Endothelial cell (in vitro differentiated cells): Measurements from ENCODE around the gene MAPKAPK5. TPM values are rescaled to one million over a fixed set of nuclear protein-coding genes. Genes with fewer than 3 reads are reported as not detected.

Experiments
- DNase-seq: peaks from one replicate; pipeline ENCODE4 v3.0.0; 2021; ENCODE audit warnings: low spot score
- H3K27ac Mint-ChIP-seq: one replicate; pipeline ENCODE4 v1.8.0; 2021; ENCODE audit warnings: mixed read lengths, inconsistent platforms; ENCODE audit not compliant: unreplicated experiment
- H3K27me3 Mint-ChIP-seq: one replicate; pipeline ENCODE4 v1.8.0; 2021; ENCODE audit warnings: mild to moderate bottlenecking, moderate library complexity, mixed read lengths, inconsistent platforms; ENCODE audit not compliant: unreplicated experiment
- H3K36me3 Mint-ChIP-seq: one replicate; pipeline ENCODE4 v1.8.0; 2021; ENCODE audit warnings: mild to moderate bottlenecking, low read depth, mixed read lengths, inconsistent platforms; ENCODE audit not compliant: unreplicated experiment
- H3K4me1 Mint-ChIP-seq: one replicate; pipeline ENCODE4 v1.8.0; 2021; ENCODE audit warnings: mild to moderate bottlenecking, mixed read lengths, inconsistent platforms; ENCODE audit not compliant: unreplicated experiment
- H3K4me3 Mint-ChIP-seq: one replicate; pipeline ENCODE4 v1.8.0; 2021; ENCODE audit warnings: mild to moderate bottlenecking, mixed read lengths, inconsistent platforms; ENCODE audit not compliant: unreplicated experiment
- H3K9me3 Mint-ChIP-seq: one replicate; pipeline ENCODE4 v1.8.0; 2021; ENCODE audit warnings: mixed read lengths, inconsistent platforms; ENCODE audit not compliant: unreplicated experiment
- total RNA-seq: library from RNA; stranded (reverse); fragmentation: NEBNext Ultra II Directional; extraction: Animal tissue kit (Norgen Biotek cat#: 25700); gene quantifications from one replicate; pipeline ENCODE4 v1.2.1, GENCODE V29; 2021; ENCODE audit not compliant: unreplicated experiment
- TF ChIP-seq, protein P1 (sequence below): fragments of 200-600 bp; sonication (generic); IDR thresholded peaks from one replicate; pipeline ENCODE4 v1.5.0; 2021; ENCODE audit warnings: antibody characterized with exemption; ENCODE audit not compliant: unreplicated experiment

MAPKAPK5 gene
- total RNA-seq, 1 donor from 2014 or later: 48.8 TPM

DNA sequence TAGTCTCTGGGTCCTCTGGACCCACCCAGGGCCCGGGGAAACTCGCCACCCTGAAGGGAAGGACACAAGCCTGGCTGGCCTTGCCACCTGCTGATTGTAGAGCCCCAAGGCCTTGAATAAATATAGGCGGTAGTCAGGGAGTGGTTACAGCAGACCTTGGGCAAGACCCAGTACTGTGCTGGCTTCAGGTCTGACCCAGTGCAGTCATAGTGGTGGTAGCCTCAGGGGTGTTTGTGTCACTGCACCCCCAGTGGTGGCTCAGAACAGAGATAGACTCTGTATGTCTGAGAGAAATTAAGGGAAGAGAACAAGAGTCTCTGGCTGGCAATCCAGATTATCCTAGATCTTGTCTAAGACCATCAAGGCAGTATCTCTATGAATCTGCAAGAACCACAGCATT lies 63.5 kb downstream of the MAPKAPK5 start:
- Mint-ChIP-seq H3K4me3 (no peak overlapping the region), H3K36me3 (peaks cover 25% of the 10 kb centered on the region), H3K27ac (no peak overlapping the region), H3K4me1 (no peaks in the 10 kb centered on the region), H3K27me3 (peaks cover 3% of the 10 kb centered on the region), H3K9me3 (no peaks in the 10 kb centered on the region)
- DNase-seq: no peak
- TF ChIP-seq, protein P1, sequence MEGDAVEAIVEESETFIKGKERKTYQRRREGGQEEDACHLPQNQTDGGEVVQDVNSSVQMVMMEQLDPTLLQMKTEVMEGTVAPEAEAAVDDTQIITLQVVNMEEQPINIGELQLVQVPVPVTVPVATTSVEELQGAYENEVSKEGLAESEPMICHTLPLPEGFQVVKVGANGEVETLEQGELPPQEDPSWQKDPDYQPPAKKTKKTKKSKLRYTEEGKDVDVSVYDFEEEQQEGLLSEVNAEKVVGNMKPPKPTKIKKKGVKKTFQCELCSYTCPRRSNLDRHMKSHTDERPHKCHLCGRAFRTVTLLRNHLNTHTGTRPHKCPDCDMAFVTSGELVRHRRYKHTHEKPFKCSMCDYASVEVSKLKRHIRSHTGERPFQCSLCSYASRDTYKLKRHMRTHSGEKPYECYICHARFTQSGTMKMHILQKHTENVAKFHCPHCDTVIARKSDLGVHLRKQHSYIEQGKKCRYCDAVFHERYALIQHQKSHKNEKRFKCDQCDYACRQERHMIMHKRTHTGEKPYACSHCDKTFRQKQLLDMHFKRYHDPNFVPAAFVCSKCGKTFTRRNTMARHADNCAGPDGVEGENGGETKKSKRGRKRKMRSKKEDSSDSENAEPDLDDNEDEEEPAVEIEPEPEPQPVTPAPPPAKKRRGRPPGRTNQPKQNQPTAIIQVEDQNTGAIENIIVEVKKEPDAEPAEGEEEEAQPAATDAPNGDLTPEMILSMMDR: no peak

DNA sequence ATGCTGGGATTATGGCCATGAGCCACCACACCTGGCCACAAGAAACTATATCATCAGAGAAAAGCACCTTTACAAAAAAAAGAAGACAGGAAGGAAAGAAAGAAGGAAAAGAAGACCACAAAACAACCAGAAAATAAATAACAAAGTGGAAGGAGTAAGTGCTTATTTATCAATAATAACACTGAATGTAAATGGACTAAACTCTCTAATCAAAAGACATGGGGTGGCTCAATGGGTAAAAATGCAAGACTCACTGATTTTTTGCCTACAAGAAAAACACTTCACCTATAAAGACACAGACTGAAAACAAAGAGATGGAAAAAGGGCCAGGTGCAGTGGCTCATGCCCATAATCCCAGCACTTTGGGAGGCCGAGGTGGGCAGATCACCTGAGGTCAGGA lies 65.7 kb downstream of the MAPKAPK5 start:
- H3K4me1 Mint-ChIP-seq: no peaks in the 10 kb centered on the region
- H3K27ac Mint-ChIP-seq: no peak overlapping the region
- TF ChIP-seq, protein P1: no peak
- no peaks in the 10 kb centered on the region for H3K9me3 Mint-ChIP-seq
- H3K27me3 Mint-ChIP-seq: peaks cover 3% of the 10 kb centered on the region
- peaks cover 23% of the 10 kb centered on the region for H3K36me3 Mint-ChIP-seq
- no peak overlapping the region for H3K4me3 Mint-ChIP-seq
- DNase-seq: no peak

DNA sequence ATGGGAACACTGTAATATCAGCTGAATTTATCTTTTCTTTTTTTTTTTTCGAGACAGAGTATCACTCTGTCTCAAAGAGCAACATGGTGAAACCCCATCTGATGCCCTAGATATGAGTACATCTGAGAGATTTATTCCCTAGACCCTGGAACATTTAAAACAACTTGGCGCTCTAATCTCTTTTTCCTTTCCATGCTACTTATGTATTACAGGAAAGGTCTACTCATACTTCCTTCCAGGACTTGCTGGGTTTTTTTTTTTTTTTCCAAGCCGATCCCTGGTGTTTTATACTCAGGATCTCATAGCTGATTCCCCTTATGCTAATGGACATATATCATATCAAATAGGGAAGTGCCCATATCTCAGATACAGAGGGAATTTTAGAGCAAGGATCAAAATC lies 83.1 kb downstream of the MAPKAPK5 start:
- Mint-ChIP-seq H3K27me3 (no peaks in the 10 kb centered on the region), H3K27ac (no peak overlapping the region), H3K9me3 (no peaks in the 10 kb centered on the region), H3K4me3 (no peak overlapping the region), H3K4me1 (peaks cover 11% of the 10 kb centered on the region), H3K36me3 (no peaks in the 10 kb centered on the region)
- no peak for DNase-seq
- TF ChIP-seq, protein P1: no peak

DNA sequence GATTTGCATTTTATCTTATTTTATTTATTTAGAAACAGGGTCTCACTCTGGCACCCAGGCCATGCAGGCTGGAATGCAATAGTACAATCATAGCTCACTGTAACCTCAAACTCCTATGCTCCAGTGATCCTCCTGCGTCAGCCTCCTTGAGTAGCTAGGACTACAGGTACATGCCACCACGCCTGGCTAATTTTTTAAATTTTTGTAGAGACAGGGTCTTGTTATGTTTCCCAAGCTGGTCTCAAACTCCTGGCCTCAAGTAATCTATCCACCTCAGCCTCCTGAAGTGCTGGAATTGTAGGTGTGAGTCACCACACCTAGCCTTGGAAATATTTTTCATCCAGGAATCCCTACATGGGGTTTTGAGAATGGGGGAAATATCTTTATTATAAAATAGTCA lies 84.6 kb downstream of the MAPKAPK5 start:
- Mint-ChIP-seq H3K9me3 (no peaks in the 10 kb centered on the region), H3K27ac (no peak overlapping the region), H3K36me3 (no peaks in the 10 kb centered on the region), H3K4me1 (peaks cover 11% of the 10 kb centered on the region), H3K27me3 (no peaks in the 10 kb centered on the region), H3K4me3 (no peak overlapping the region)
- DNase-seq: no peak
- TF ChIP-seq, protein P1: no peak

DNA sequence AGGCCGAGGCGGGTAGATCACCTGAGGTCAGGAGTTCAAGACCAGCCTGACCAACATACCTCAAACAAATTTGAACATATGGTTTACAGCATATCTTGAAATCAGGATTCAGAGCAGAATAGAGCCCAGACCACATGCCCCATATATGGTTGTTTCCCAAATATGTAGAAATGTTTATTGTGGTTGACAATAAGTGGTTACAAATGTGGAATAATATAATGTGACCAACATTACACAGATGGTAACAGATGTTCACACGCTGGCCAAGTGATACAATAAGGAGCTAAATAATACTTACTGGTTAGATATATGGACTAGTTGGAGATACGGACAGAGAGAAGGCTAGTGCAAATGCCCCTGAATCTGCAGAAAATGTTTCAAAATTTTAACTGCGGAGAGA lies 85.3 kb downstream of the MAPKAPK5 start:
- H3K36me3 Mint-ChIP-seq: no peaks in the 10 kb centered on the region
- H3K27me3 Mint-ChIP-seq: no peaks in the 10 kb centered on the region
- no peaks in the 10 kb centered on the region for H3K9me3 Mint-ChIP-seq
- no peak overlapping the region for H3K27ac Mint-ChIP-seq
- DNase-seq: no peak
- H3K4me3 Mint-ChIP-seq: no peak overlapping the region
- TF ChIP-seq, protein P1: no peak
- H3K4me1 Mint-ChIP-seq: peaks cover 11% of the 10 kb centered on the region
